HG03558 (cell line): ENCODE data around the gene STOML1.

ENCODE experiments used
- ATAC-seq: cut with Tn5 transposase; IDR thresholded peaks from one replicate; pipeline ENCODE4 v1.9.1; 2021; ENCODE audit warnings: moderate number of reproducible peaks; ENCODE audit not compliant: unreplicated experiment; ENCODE audit errors: extremely low read depth

The STOML1 gene

DNA sequence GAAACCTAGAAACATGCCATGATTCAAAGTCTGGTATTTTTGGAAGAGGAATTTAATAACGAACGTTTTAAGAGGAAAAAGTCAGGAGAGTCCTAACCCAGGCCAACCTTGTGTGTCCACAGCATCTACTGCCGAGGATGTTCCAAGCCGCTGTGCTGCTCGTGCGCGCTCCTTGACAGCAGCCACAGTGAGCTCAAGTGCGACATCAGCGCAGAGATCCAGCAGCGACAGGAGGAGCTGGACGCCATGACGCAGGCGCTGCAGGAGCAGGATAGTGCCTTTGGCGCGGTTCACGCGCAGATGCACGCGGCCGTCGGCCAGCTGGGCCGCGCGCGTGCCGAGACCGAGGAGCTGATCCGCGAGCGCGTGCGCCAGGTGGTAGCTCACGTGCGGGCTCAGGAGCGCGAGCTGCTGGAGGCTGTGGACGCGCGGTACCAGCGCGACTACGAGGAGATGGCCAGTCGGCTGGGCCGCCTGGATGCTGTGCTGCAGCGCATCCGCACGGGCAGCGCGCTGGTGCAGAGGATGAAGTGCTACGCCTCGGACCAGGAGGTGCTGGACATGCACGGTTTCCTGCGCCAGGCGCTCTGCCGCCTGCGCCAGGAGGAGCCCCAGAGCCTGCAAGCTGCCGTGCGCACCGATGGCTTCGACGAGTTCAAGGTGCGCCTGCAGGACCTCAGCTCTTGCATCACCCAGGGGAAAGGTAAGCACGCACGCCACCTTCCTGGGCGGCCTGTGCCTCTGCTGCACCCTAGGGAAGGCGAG is 30.8 kb upstream of the STOML1 start:
- no peak for ATAC-seq

DNA sequence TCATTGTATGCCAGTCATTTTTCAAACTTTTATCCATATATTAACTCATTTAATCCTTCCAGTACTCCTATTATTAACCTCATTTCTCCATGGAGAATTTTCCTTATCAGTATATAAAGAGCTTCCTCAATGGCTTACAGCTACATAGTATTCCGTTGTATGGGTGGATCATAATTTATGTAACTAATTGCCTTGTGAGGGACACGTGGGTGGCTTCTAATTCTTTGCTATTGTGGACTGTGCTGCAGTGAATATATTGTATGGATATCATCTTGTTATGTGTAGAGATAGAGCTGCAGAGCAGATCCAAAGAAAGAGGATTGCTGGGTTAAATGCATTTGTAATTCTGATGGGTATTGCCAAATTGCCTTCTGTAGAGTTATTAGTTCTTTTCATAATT is 27.6 kb upstream of the STOML1 start:
- ATAC-seq, result no peak

DNA sequence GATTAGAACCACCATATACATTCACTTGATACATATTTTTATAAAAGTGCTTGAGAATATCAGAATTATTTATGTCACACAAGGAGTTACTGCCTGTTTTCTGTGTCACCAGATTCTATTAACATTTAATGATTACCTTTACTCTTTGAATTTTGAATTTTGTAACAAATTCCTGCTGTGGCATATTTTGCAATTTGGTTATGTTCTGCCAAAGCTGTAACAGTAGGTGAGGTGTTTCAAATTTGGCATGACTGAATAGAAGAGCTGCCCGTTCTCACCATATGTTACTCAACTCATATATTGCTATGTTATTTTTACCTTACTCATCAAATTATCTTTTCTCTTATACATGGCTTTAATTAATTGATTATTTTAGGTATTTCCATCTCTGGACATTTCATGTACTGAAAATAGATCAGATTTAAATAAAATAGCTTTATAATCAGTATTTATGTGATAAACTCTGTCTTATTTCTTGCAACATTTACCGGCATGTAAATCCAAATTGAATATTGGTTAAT is 21.3 kb upstream of the STOML1 start:
- no peak for ATAC-seq

DNA sequence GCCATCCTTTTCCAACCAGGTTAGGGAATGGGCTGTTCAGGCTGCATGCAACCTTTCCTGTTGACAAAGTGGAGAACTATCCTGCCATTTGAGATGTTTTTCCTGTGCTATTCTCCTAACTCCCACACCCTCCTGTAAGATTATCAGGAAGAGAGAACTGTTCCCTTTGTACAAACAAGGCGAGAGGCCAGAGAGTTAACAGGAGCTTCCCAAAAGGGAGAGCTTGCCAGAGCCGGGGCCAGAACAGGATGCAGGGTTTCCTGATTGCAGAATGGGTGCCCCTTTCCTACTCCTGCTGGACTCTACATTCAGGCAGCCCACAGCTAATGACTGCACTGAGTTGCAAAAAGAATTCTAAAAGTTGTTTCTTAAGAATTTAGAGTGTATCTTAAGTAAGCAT is 19.5 kb upstream of the STOML1 start:
- ATAC-seq, result no peak

DNA sequence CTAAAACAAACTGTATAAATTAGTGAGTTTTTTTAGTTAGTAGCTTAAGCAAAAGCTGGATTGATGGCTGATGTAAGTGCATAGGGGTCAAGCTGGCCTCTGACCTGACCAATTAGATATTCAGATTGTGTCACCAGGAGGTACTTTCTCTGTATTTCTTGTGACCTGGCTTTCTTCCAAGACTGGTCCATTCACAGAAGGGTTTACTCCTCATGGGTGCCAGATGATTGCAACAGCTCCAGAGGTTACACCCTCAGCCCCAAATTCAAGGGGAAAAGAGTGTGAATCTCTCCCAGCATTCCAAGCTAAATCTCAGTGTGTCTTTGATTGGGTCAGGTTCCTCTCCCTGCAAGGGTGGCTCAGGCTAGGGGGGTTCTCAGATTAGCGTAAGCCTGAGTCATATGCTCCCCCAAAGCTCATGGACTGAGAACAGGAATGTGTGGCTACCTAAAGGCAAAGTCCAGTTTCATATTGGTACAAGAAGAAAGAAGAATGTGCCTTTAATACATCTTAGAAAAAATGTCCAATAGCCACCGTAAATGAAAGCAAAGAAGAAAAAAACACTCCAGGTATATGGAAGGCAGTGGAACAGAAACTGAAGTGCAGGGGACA is 18.9 kb upstream of the STOML1 start:
- ATAC-seq, result no peak

DNA sequence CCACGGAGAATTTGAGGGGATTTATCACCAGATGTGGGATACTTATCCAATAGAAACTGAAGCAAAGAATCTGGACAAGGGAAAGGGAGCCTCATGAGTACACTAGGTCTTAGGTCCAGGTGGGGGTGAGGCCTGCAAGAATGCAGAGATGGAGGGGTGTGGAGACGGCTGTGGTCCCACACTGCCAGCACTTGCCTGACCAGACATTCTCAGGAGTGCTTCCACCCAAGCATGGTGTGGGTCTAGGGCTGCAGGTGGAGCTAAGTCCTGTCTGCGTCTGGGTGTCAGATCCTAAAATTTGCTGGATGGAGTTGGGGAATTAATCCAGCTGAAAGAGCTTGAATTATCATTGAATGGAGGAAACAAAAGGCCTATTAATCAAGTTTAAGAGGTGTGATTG is 16.8 kb upstream of the STOML1 start:
- ATAC-seq, result no peak

DNA sequence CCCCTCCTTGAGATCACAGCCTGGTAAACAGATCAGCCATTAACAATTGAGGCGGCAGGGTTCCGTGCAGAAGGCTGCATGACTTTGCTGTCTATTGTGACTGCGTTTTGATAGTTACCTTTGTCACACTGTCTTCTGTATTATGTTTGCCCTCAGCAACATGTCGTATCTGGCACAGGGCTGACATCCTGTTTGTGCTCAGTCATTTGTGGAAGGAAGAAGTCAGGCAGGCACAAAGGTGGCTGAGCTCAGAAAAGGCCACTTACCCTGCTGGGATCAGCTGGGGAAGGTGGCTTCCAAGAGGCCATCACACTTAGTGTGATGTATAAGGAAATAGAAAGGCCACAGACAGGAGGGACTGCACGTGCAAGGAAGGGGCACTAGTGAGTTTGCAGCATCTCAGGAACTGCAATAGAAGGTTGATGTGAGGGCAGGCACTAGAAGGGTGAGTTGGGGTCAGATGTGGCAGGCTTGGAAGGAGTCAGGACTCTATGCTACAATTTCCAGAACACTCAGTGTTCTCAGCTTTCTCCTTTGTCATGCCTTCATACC is 15.8 kb upstream of the STOML1 start:
- ATAC-seq, result no peak

DNA sequence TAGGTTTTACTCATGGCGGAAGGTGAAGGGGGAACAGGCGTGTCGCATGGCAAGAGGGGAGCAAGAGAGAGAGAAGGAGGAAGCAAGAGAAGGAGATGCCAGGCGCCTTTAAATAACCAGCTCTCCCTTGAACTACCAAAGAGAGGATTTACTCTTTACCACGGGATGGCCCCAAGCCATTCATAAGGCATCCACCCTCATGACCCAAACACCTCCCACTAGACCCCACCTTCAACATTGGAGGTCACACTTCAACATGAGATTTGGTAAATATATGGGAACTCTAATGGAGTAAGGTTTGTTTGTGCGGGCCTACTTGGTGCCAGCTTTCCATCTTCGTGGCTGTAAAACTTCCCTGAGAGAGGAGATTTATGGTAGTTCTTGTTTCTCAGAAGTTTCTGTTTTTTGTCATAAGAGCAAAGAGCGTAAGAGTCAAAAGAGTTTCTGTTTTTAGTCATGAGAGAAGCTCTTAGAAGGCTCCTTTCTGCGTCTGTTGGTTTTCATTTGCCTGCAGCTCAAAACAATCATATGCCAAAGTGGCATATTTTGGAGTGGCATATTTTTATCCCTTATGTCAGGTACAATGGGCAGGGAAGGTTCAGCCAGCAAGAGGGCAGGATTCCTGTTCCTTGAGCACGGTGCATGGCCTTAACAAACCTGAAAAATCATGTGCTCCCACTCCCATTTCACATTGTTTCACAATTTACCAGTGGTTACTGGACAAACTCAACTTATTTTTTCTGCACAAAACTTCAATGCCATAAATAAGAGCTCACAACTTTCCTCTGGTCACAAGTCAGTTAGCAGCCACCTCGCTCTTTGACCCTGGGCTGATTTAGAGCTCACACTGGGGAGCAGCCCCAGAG is 14.9 kb upstream of the STOML1 start:
- ATAC-seq, result no peak

DNA sequence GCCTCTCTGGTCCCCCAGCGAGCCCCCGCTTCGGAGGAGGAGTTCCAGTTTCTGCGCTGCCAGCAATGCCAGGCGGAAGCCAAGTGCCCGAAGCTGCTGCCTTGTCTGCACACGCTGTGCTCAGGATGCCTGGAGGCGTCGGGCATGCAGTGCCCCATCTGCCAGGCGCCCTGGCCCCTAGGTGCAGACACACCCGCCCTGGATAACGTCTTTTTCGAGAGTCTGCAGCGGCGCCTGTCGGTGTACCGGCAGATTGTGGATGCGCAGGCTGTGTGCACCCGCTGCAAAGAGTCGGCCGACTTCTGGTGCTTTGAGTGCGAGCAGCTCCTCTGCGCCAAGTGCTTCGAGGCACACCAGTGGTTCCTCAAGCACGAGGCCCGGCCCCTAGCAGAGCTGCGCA is 5.9 kb upstream of the STOML1 start:
- ATAC-seq, result no peak

DNA sequence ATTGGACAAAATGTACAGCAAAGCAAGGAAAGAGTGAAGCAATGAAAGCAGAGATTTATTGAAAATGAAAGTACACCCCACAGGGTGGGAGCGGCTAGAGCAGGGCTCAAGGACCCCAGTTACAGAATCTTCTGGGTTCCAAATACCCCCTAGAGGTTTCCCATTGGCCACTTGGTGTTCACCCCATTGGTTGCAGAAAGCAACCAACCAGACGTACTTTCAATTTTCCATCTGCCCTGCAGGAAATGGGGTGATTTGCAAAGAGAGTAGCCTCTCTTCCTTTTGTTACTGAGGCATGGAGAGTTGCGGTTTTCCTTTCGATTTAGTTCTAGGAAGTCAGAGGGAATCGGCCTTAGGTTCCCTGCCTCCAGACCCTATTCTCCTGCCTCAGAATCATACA is 4.8 kb upstream of the STOML1 start:
- ATAC-seq, result no peak

DNA sequence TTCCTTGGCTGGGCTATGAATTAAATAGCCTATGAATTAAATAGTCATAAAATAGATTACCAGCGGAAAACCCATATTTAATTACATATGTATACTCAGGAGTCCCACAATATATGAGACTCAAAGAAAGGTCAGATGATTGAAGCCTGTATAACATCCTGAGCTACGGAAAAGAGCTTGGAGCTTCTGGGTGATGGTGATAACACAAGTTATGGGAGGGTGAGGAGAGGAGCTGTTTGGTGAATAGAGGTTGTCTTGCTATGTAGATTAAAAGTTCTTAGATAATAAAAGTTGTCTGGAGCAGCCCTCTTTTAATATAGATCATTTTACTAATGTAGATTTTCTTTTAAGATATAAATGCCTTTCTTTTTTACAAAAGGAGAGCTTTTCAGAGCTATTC is 4.2 kb upstream of the STOML1 start:
- no peak for ATAC-seq

DNA sequence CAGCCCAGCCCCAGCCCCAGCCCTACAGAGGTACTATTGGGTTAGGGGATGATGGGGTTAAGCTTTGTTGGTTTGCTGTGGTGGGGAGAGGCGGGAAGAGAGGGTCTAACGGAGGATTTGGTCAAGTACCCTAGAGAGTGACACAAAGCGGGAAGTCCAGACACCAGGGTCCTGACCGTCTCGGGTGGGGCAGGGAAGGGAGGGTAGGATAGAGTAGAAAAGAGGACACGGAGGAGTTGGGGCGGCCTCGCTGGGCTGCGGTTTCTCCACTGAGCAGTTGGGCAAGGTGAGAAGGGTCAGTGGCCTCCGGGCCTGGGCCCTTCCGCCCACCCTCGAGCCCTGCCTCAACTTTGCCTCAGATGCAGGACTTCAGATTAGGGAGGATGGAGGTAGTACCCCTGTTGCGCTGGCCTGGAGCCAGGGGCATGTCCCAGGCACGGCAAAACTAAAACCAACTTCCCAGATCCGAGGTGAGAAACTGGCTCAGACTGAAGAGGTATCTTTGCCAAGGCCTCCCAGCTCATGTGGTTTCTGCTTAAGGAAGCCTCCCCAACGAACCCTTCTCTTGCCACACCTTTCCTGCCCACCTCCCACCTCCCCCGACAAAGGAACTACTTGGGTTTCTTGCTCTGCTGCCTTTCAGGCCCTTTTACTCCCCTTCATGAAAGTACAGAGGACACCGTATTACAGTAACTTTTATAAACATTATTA is 3.0 kb upstream of the STOML1 start:
- no peak for ATAC-seq

DNA sequence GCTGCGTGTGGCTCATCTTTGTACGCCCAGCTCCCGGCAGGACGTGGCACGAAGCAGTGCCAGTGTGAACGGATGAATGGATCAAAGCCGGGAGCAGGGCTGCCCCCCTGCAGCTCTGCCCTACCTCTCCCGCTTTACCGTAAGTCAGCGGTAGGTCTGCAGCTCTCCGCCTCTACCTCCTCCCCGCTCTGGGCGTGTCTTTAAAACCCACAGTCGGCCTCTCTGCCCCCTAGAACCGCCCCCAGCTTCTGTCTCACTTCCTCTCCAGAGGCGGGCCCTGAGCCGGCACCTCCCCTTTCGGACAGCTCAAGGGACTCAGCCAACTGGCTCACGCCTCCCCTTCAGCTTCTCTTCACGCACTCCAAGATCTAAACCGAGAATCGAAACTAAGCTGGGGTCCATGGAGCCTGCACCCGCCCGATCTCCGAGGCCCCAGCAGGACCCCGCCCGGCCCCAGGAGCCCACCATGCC is 2.4 kb upstream of the STOML1 start, which contains the start of gene PML:
PML (plus strand) TSS at position 304 of the 471 bp plus-strand sequence; CDS start at position 401, 97 bp downstream.
- ATAC-seq, result peak; percentile 28

DNA sequence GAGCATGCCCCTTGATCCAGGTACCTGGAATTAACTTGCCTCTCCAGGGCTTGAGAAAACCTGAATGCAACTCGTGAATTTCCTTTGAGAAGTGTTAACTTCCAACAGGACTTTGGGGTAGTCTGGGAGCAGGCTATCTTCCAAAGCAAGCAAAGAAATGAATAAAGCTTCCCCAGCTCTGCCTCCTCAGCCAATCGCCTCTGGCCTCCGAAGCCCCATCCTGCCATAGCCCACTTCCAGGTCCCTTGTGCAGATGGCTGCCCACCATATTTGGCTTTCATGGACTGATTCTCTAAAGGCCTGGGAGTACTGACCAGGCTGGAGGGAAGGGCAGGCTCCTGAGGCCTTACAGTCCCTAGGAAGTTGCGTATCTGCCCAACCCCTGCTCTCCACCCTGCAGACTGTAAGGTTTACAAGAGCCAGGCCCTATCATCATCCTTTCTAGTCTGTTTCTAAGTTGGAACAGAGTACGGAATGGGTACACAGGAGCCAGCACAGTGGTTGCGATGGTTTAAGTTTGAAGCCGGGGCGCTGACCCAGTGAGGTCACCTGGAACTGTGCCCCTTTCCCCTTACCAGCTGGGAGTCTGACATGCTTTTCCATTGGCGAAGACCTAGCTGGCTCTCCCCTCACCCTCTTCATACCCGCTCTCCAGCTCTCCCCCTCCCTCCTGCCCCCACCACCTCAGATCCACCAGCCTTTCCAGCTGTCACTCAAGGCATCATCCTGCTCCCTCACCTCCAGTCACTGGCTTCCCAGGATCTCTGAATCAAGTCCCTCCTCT is 1.3 kb upstream of the STOML1 start:
- ATAC-seq, result no peak

DNA sequence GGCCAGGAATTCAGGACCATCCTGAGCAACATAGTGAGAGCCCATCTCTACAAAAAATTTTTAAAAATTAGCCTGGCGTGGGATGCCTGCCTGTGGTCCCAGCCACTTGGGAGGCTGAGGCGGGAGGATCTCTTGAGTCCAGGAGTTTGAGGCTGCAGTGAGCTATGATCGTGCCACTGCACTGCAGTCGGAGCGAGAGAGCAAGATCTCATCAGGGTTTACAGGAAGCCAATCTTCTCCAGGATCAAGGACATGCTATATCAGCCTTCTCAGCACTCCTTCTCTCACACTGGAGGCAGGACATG is 451 bp upstream of the STOML1 start:
- ATAC-seq, result no peak

DNA sequence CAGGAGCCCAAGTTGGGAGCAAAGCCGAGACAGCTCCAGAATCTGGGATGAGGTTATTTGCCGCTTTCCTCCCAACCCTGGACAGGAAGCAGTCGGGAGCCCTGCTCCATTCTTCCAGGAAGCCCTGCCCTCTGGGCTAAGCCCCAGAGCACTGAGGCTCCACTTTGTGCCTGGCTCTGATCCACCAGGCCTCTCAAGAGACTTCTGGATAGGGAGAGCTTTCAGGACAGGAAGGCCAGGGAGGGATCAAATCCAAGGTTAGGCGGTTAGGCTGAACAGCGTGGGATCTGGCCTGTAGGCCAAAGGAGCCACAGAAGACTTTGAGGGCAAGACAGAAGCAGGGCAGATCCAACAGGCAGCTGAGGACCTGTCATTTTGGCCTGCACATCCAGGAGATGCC is 835 bp downstream of the STOML1 start:
- no peak for ATAC-seq

DNA sequence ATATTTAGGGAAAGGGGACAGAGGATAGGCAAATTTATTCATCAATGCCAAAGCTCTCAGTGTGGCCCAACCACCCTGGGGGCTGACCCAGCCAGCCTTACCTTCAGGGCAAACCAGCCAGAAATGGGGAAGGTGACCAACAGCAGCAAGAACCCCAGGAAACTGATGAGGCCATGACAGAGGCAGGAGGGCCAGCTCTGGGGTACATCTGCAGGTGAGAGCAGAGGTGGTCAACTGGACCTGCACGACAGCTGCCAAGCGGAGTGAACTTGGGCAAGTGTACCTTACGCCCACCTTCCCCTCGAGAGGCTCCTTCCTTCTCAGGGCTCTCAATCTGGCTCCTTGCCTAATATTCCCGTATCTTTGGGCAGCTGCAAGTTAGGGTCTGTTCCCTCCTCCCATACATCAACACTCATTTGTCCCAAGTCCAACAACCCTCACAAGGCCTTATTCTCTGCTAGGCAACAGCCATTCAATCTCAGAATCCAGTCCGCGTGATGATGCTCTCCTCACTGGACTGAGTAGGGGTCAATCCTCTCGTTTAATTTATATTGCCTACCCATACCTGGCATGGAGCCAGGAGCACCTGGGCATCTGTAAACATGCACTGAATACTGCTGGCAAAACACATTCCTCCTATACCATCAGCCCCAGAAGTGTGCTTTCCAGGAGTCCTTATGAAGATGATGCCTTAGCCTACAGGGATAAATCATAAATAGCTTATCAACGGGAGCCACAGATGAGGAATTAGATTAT is 1.7 kb downstream of the STOML1 start:
- no peak for ATAC-seq

DNA sequence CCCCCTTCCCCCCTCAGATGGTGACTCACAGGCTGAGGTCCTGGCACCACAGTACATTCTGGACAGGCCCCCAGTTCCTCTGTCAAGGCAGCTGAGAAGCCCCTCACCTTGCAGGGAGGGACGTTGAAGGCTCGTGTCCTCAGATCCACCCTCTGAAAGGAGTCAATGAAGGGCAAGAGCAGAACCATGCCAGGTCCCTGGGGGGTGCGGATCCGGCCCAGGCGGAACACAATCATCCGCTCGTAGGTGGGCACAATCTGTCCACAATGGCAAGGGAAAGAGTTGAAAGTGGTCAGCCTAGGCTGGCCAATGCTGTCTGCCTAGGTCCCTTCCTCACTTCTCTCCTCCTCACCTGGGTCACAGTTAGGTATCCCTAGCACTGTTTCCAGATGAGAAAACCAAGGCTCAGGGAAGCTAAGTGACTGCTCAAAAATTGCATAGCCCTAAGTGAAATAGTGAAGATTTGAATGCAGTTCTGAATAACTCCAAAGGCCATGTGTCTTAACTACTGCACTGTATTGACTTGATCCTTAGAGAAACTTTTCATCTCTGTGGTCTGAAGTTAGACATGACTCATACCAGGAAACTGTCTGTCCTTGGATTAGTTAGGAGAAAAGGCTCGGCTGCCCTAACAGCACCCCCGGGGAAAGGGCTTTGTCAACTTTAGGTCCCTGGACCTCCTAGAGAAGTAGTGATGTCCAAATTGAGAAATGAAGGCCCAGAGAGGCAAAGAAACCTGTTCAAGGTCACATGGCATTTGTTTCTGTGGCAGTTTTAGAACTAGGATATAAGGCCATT is 2.9 kb downstream of the STOML1 start:
- no peak for ATAC-seq
